NCI-H460 (cell line): ENCODE results near the gene NUDT6. TPM values are rescaled to one million over a fixed set of nuclear protein-coding genes. Genes with fewer than 3 reads are reported as not detected.
"Not testable (repeated sequence)": the region's sequence is repeated elsewhere in the genome, so short reads cannot be mapped to it uniquely, and the experiment has no call there.

Experiments used
- DNase-seq: peaks from one replicate; pipeline ENCODE4 v3.0.0-alpha.2; 2016; ENCODE audit warnings: low read depth; ENCODE audit errors: extremely low read depth
- total RNA-seq: library from RNA; depleted of rRNA; stranded (reverse); fragments of >200 nt; shearing (Covaris generic); gene quantifications from 2 replicates; pipeline ENCODE4 v1.2.3, GENCODE V29; 2014

Gene NUDT6
- total RNA-seq, 1 experiment from 2014 or later: 20.9 TPM

DNA sequence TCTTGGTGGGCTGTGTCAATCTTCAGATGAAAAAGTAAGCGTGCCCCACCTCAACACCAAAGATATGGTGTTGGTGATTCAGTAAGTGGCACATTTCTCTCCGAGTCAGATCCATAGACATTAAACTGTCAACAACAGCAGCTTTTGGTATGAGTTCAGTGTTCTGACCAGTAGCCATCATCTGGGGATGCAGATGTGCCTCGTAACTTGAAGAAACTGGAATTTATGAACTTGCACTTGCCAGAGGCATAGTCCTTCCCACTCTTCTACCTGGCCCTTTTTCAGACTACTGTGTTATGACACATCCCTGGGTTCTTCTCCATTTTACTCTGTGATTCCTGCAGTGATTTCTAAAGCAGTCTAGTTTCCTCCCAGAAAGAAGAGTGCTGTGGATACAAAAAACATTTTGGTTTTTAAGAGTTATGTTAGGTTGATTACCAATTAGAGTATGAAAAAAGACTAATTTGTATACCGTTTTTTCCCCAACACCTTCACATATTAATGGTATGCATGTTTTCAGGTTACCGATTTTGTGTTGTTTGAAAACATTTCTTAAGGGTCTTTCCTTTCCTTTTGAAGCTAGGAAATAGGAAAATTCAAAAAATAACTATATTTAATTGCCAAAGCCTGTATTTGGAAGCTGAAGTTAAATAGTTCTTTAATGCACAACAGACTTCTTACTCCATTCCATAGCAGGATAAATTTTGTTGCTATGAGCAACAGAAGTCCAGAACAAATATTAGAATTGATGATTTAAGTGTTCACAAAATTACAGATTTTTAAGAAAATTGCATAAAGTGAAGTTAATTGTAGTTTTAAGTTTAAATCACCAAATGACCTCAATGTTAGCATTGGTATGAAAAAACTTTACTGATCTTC, 39.3 kb downstream of the NUDT6 start:
- no peak for DNase-seq

DNA sequence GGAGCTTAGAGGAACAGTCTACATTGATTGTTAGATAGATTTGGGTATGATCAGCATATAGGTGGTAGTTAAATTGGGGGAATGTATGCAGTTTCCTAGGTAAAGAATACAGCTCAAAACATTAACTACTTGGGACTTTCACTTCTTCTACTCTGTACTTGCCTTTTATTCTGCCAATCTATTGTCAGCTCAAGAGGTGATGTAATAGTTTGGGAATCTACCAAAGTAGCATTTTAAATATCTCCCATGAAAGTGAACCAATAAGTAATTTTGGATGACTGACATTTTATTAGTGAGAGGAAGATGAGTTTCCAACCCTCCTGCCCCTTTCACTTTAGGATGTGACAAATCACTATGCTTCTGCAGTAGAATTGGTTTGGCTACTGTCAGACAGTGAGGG, 43.4 kb downstream of the NUDT6 start:
- no peak for DNase-seq

DNA sequence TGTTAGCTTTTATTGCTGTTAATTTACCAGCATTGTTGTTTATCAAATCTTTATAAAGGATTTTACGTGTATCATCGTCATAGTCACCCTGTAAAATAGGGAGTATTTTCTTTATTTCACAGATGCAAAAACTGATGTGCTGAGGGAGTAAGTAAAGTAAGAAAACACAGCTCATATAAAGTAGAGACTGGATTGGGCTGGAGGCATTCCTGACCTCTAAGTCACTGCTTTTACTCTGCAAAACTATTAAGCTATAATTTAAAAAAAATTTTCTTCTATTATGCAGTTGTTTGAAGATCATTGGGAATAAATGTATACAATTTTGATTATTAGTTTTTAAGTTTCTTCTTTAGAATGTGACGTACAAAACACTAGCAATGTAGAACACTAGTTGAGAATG, 45.9 kb downstream of the NUDT6 start:
- no peak for DNase-seq

DNA sequence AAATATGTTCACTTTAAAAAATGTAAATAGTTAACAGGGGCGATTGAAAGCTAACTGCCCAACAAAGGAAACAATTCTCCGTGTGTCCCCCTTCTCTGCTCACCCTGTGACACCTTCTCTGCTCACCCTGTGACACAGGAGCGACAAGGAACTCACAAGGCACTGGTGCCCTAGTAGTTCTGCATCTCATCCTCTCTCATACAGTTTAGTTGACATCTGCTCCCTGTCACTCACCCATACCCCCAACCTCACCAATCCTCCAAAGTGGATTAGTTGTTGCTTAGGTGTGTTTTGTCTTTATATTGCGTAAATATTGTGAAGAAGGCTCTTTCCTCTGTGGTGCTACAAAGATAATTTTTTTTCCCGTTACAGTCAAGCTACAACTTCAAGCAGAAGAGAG, 46.4 kb downstream of the NUDT6 start:
- no peak for DNase-seq

DNA sequence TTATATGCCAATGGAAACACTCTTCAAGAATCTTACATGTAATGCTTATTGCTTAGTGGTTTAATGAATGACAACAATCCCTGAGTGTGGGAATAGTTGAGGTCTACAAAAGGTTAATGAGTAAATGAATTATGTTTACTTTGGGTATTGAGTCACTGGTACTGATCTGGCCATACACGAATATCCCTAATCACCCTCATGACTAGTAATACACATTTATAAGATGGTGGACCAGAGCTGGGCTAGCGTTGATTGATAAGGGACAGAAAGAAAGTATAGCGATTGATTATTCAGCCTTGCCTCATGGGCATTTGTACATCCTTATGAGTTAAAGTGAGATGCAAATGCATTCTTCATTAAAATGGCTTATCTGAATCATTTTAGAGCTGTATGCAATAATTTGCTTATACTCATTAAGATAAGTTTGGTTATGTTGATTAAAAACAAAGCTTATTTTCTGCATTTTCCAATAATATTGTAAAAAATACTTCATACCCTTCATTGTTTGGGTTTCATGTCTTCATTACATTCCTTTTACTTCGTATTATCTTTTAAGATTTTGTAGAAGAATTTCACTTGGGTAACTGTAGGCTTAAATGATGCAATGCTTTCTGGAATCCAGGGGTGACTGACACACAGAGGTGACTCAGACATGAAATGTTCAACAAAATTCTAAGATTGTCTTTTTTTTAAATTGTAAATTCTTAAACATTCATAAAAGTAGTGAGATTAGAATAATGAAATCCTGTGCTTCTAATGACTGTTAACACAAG, 48.4 kb downstream of the NUDT6 start:
- peak; percentile 47 for DNase-seq

DNA sequence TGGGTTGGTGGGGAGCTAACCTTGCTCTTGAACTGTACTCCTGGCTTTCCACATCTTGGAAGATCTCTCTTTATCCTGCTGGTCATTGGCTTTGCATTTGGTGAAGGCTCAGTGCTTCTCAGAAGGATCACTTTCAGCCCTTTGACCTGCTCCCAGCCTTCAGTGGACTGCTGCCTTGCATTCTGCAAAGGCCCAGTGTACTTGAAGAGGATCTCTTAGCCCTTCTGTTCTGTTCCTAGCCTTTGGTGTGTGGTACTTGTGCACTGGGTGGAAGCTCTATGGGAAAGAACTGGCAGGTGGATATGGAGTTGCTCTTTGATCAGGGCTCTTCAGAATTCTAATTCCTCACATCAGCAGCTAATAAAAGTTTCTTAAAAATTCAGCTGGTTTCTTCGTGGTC, 49.3 kb downstream of the NUDT6 start:
- no peak for DNase-seq

DNA sequence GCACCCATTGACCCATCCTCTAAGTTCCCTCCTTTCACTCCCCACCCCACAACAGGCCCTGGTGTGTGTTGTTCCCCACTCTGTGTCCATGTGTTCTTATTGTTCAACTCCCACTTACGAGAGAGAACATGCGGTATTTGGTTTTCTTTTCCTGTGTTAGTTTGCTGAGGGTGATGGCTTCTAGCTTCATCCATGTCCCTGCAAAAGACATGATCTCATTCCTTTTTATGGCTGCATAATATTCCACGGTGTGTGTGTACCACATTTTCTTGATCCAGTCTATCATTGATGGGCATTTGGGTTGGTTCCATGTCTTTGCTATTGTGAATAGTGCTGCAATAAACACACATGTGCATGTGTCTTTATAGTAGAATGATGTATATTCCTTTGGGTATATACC, 54.2 kb downstream of the NUDT6 start:
- DNase-seq: not testable (repeated sequence)

DNA sequence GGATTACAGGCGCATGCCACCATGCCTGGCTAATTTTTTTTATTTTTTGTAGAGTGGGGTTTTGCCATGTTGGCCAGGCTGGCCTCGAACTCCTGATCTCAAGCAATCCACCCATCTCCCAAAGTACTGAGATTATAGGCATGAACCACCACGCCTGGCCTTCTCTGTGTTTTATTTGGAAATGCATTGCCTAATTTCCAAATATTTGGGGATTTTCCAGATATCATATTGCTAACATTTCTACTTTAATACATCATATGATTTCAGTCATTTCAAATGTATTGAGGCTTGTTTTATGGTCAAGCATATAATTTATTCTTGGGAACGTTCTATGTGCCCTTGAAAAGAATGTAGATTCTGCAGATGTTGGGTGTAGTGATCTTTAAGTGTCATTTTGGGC, 57.0 kb downstream of the NUDT6 start:
- DNase-seq: no peak

DNA sequence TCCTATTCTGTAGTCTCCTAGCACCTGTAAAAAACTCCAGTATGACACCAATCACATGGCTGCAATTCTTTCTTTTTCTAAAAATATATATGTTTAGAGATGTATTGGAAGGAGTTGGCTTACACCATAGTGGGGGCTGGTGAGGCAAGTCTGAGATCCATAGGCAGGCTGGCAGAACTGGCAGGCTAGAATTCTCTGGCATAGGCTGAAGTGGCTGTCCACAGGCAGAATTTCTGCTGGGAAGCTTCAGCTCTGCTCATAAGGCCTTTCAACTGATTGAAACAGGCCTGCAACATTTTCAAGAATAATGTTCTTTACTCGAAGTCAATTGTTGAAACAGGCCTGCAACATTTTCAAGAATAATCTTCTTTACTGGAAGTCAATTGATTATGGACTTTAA, 58.8 kb downstream of the NUDT6 start:
- DNase-seq: no peak

DNA sequence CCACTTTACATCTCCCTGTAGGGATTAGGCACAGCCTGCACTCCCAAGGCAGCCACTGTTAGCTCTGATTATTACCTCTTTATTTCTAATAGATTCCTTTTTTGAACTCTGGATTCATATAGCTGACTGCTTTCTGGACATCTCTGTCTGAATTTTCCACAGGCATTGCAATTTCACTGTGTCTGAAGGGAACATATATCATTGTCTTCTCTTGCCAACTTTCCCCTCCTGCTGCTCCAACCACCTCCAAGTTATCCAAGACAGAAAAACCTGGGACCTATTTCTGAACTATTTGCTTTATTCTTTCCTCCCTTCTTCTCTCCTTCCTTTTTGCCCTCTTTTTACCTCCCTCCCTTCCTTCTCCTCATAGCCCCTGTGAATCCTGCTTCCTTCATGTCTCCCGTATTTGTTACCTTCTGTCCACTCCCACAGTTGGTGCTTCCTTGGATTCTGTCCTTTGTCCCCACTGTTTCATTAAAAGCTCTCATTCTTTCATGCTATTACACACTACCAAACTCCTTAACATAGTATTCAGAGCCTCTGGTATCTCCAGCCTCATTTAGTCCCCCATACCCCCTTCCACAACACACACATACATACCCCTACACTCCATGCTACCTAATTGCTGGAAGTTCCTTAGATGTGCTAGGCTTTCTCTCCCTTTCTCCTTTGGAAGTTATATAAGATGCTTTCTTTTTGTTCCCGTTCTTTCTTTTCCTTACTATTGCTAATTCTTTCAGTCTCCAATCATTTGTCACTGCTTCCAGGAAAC, 61.0 kb downstream of the NUDT6 start:
- no peak for DNase-seq

DNA sequence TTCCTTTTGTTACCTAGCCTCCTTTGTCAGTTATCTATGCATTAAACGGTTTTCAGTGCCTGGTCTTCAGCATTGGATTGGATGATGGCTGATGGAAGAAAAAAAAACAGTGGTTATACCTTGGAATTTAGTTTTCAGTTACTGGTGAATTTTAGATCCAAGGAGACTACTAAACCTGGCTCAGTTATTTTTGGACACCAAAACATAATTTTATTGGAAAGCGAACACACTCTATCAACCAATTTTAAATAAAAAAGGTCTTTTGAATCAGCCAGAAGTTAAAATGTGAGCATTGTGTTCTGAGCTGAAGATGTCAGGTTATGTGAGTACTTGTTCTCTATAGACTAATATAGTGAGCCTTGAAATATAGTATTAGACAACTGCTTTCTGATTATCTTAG, 63.7 kb downstream of the NUDT6 start:
- DNase-seq: no peak

DNA sequence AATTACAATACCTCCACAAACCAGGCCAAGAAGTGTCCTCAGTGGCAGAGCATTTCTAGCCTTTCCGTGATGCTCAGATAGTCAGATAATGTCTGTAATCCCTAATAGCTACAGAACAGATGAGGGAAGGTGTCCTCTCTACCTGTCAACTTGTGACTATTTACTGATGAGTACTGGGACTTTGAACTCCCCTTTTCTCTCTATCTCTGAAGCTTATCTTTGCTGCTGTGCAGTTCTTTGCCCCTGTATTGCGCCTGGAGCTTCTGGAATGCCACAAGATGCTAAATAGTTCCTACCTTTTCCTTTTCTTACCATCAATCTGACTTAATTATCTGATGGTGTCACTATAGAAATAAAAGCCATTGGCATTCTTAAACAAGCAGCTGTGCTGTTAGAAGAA, 65.2 kb downstream of the NUDT6 start:
- no peak for DNase-seq

DNA sequence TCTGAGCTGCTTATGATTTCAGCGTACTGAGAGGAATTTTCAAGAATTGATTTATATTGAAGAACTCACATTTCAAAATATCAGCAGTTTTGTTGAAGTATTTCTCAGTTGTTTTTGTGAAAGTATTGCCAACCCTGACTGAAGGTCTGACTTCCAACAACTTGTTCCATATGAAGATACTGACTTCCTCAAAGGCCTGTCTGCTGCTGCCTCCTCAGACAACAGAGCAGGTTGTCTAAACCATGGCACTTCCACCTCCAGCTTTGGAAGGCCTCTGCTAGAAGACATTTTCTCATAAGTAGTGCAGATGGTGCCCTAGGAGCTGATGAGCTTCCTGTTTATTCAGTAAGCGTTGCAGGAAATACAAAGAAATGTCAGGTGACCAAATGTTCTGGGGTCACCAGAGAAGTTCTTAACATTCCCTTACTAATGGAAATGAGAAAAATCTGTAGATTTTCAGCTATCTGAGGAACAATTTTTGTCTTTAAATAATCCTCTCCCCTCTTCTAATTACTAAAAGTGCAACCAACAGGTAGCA, 67.0 kb downstream of the NUDT6 start:
- no peak for DNase-seq

DNA sequence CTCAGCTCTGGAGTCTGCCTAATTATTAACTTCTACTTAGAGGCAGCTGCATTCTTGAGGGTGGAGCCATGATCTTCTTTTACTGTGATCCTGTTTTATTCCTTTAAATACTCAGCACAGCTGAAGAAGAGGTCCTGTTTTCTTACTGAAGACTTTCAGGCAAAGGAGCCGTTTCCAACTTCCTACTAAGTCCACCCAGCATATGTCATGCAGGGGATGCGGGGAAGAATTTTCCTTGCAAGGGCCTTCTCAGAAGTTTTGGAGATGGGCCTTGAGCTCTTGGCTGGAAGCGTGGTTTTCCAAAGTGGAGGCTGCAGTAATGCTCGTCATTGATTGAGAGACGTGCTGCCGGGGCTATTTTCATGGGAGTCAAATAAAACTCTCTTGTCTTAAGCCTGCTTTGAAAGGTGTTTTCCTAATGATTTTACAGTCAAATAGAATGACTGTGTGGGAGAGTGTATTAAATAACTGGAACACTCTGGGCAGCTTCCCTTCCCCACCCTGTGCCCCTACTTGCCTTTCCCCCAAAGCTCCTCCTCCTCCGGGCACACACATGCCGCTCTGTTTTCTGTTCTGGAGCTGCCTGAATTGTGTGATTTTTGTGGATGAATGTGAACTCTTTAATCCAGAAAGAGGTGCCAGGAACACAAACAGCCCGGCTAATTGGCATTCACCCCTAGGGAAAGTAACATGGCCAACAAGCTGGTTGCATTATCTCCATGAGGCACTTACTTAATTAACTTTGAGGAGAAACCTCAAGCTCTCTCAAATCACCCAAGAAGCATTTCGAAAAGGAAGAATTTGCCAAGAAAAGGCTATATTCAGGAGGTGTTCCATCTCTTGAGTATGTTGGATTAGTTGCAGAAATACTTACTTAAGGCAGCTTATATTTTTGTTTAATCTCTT, 67.7 kb downstream of the NUDT6 start:
- DNase-seq: no peak

DNA sequence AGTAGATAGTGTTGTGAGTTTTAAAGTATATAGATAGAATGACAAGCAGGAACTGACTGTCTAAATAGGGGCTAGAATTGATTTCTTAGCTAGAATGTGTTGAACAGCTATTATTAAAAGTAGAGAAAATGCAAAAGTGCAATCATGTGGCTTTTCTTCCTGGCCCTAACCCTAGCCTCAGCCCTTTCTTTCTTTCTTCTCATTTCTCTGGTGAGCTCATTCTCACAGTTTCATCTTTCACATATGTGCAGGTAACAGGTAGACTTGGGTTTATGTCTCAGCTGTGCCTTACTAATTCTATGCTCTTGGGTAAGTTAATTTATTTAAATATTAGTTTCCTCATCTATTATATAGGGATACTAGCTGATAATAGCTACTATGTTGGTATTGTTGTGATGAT, 70.8 kb downstream of the NUDT6 start:
- DNase-seq: no peak

DNA sequence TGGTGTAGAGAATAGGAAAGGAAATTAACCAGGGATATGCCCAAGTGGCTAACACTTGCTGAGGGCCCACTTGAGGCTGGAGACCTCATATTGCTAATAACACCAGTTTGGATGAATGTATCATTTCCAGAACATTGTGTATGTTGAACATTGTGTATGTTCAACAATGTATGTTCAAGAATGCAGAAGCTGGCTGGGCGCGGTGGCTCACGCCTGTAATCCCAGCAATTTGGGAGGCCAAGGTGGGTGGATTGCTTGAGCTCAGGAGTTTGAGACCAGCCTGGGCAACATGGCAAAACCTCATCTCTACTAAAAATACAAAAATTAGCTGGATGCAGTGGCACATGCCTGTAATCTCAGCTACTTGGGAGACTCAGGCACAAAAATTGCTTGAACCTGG, 72.6 kb downstream of the NUDT6 start:
- not testable (repeated sequence) for DNase-seq

DNA sequence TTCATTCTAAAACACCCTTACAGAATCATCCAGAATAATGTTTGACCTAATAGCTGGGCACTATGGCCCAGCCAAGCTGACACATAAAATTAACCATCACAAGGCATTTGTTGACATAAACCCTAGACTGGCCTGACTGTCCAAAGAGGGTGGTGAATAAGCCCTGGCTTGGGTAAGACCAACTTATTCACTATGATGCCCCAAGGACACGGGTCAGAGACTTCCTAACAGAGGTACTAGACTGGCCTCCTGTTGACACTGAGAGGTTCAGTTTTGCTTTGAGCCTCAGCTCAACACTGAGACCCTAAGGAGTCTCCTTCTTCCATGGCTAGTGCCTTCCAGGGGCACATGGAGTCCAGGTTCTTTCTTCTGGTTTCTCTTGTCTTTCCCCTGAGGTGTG, 74.5 kb downstream of the NUDT6 start:
- DNase-seq: no peak

DNA sequence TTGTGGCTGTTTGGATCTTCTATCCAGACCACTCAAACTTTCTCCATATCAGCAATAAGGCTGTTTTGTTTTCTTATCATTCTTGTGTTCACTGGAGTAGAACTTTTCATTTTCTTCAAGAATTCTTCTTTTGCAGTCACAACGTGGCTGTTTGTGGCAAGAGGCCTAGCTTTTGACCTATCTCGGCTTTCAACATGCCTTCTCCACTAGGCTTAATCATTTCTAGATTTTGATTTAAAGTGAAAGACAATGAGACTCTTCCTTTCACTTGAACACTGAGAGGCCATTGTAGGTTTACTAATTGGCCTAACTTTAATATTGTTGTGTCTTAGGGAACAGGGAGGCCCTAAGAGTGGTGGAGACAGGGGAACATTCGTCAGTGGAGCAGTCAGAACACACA, 76.6 kb downstream of the NUDT6 start:
- DNase-seq: no peak

DNA sequence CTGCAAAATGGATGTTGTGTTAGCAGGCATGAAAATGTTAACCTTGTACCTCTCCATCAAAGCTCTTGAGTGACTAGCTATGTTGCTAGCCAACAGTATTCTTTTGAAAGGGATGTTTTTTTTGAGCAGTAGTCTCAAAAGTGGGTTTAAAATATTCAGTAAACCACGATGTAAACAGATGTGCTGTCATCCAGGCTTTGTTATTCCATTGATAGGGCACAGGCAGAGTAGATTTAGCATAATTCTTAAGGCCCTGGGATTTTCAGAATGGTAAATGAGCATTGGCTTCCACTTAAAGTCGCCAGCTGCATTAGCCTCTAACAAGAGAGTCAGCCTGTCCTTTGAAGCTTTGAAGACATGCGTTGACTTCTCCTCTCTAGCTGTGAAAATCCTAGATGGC, 77.3 kb downstream of the NUDT6 start:
- no peak for DNase-seq

DNA sequence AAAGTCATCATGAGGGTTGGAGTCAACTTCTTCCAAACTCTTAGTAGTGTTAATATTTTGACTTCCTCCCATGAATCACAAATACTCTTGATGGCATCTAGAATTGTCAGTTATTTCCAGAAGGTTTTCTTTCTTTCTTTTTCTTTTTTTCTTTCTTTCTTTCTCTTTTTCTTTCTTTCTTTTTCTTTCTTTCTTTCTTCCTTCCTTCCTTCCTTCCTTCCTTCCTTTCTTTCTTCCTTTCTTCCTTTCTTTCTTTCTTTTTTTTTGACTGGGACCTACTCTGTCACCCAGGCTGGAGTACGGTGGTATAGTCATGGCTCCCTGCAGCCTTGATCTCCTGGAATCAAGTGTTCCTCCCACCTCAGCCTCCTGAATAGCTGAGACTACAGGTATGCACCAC, 78.0 kb downstream of the NUDT6 start:
- DNase-seq: not testable (repeated sequence)
